GM12878 (cell line): ENCODE results near the gene CCDC80. TPM values are rescaled to one million over a fixed set of nuclear protein-coding genes. Genes with fewer than 3 reads are reported as not detected.

ENCODE experiments used
- ATAC-seq: fragments of 200-7000 bp; cut with Tn5 transposase; 3 replicates; pipeline ENCODE4 v1.9.1; 2020; ENCODE audit warnings: mild to moderate bottlenecking, moderate library complexity
- BruUV-seq: library from RNA; stranded (reverse); fragments of 400-500 nt; replicated peaks from 2 replicates; lab custom pipeline; 2021; lab: Mats Ljungman, UMichigan
- CTCF ChIA-PET: fragments of 300-600 bp; sonication (Branson Sonifier 250); formaldehyde crosslinking; extraction: SDS; loops from one replicate; lab custom pipeline; 2021; ENCODE audit warnings: inconsistent platforms; lab: Yijun Ruan, JAX
- POLR2A ChIA-PET: fragments of 350-600 bp; formaldehyde crosslinking; extraction: SDS; loops from one replicate; lab custom pipeline; 2021; ENCODE audit warnings: inconsistent platforms; lab: Charles Lee
- RAD21 ChIA-PET: fragments of 300-600 bp; sonication (Branson Sonifier 250); formaldehyde crosslinking; loops from one replicate; lab custom pipeline; 2023; ENCODE audit warnings: antibody characterized with exemption; ENCODE audit not compliant: unreplicated experiment; lab: Charles Lee
- SMC1A ChIA-PET: fragments of 300-600 bp; sonication (Branson Sonifier 250); formaldehyde crosslinking; loops from one replicate; lab custom pipeline; 2023; ENCODE audit not compliant: unreplicated experiment, uncharacterized antibody; lab: Charles Lee
- DNase-seq: peaks from one replicate; pipeline ENCODE4 v3.0.0-alpha.2; 2011; ENCODE audit warnings: low read depth, low spot score
- FAIRE-seq: peaks from 3 replicates; lab custom pipeline; 2011; peaks lifted over from hg19 to GRCh38; lab: Jason Lieb, UNC
- H2AFZ ChIP-seq: 2 replicates; pipeline ENCODE4 v1.6.0; 2011; ENCODE audit warnings: low read depth, low read length, control low read depth; ENCODE audit not compliant: control insufficient read depth
- H3K27ac ChIP-seq: 2 replicates; pipeline ENCODE4 v1.5.1; 2011; ENCODE audit warnings: control low read depth; ENCODE audit not compliant: control insufficient read depth, insufficient read depth
- H3K27me3 ChIP-seq, 2 experiments: replicated peaks in 1 of 2; 2 replicates each; pipeline versions ENCODE4 v1.6.0 to v1.6.1; 2011; ENCODE audit warnings: low read length in 1 of 2; ENCODE audit not compliant: control insufficient read depth in 2 of 2, insufficient read depth in 2 of 2
- H3K36me3 ChIP-seq, 2 experiments: 2 replicates each; pipeline ENCODE4 v1.5.1; 2011; ENCODE audit warnings: low read length in 1 of 2; ENCODE audit not compliant: control insufficient read depth in 2 of 2, insufficient read depth in 2 of 2
- H3K4me1 ChIP-seq: 2 replicates; pipeline ENCODE4 v1.6.1; 2011; ENCODE audit warnings: mild to moderate bottlenecking, low read length, moderate library complexity, mixed read lengths; ENCODE audit not compliant: control insufficient read depth, insufficient read depth
- H3K4me2 ChIP-seq: 2 replicates; pipeline ENCODE4 v1.6.0; 2011; ENCODE audit warnings: control low read depth; ENCODE audit not compliant: control insufficient read depth, insufficient read depth
- H3K4me3 ChIP-seq: fragments of 200-600 bp; sonication (generic); 2 replicates; pipeline ENCODE4 v1.5.1; 2016
- H3K79me2 ChIP-seq: 2 replicates; pipeline ENCODE4 v1.6.0; 2011; ENCODE audit warnings: low read length; ENCODE audit not compliant: control insufficient read depth, insufficient read depth
- H3K9ac ChIP-seq: 2 replicates; pipeline ENCODE4 v1.8.0; 2011; ENCODE audit warnings: low read length, control low read depth, mixed read lengths; ENCODE audit not compliant: control insufficient read depth, insufficient read depth
- H3K9me3 ChIP-seq: replicated peaks from 3 replicates; pipeline ENCODE4 v1.5.1; 2011; ENCODE audit warnings: mild to moderate bottlenecking, low read length; ENCODE audit not compliant: control insufficient read depth, insufficient read depth
- H4K20me1 ChIP-seq: 2 replicates; pipeline ENCODE4 v1.6.0; 2011; ENCODE audit not compliant: control insufficient read depth, insufficient read depth
- BACH1 ChIP-seq: fragments of 450-650 bp; IDR thresholded peaks from 2 replicates; pipeline ENCODE4 v1.6.1; 2017; ENCODE audit warnings: mild to moderate bottlenecking, borderline replicate concordance
- BCL3 ChIP-seq: IDR thresholded peaks from 2 replicates; pipeline ENCODE4 v1.6.1; 2011; ENCODE audit warnings: borderline replicate concordance, low read depth, mild to moderate bottlenecking, moderate library complexity, low read length; ENCODE audit not compliant: insufficient read depth, poor library complexity, severe bottlenecking
- BHLHE40 ChIP-seq, 2 experiments: fragments of 450-650 bp in 1 of 2; IDR thresholded peaks; 2 replicates each; pipeline ENCODE4 v1.6.1; 2011 to 2017; ENCODE audit warnings: low read depth in 2 of 2, borderline replicate concordance in 1 of 2, improper control_type of control experiment in 1 of 2, low read length in 1 of 2, mild to moderate bottlenecking in 1 of 2
- CEBPB ChIP-seq, 2 experiments: fragments of 150-350 bp in 1 of 2; IDR thresholded peaks; 2 replicates each; pipeline ENCODE4 v1.6.1; 2012 to 2014; ENCODE audit warnings: low read depth in 2 of 2, low read length in 2 of 2, borderline replicate concordance in 1 of 2, inconsistent platforms in 1 of 2
- CREB1 ChIP-seq: IDR thresholded peaks from 2 replicates; pipeline ENCODE4 v1.6.1; 2012; ENCODE audit warnings: low read depth, mild to moderate bottlenecking, inconsistent platforms
- CTCF ChIP-seq, 3 experiments: IDR thresholded peaks in 2 of 3; conservative IDR thresholded peaks in 1 of 3; 2 replicates each; pipeline ENCODE4 v1.5.1; 2011; ENCODE audit warnings: low read depth in 3 of 3, low read length in 3 of 3, mild to moderate bottlenecking in 3 of 3, control low read depth in 2 of 3, moderate library complexity in 2 of 3, inconsistent platforms in 1 of 3, mixed read lengths in 1 of 3; ENCODE audit not compliant: control insufficient read depth in 2 of 3, insufficient read depth in 1 of 3; ENCODE audit errors: extremely low read depth in 1 of 3
- ETV6 ChIP-seq, 2 experiments: fragments of 450-650 bp in 1 of 2; IDR thresholded peaks in 1 of 2; conservative IDR thresholded peaks in 1 of 2; 2 replicates each; pipeline ENCODE4 v1.6.1; 2014; ENCODE audit warnings: antibody characterized with exemption in 1 of 2, borderline replicate concordance in 1 of 2, low read depth in 1 of 2, mild to moderate bottlenecking in 1 of 2, moderate library complexity in 1 of 2
- HDAC2 ChIP-seq: fragments of 200-600 bp; sonication (generic); IDR thresholded peaks from 2 replicates; pipeline ENCODE4 v1.6.1; 2017
- HSF1 ChIP-seq: fragments of 150-350 bp; IDR thresholded peaks from 2 replicates; pipeline ENCODE4 v1.6.1; 2014; ENCODE audit warnings: mild to moderate bottlenecking, low read depth, low read length
- IRF4 ChIP-seq: IDR thresholded peaks from 2 replicates; pipeline ENCODE4 v1.6.1; 2011; ENCODE audit warnings: low read depth, low read length
- NRF1 ChIP-seq: conservative IDR thresholded peaks from 2 replicates; pipeline ENCODE4 v1.6.1; 2011; ENCODE audit warnings: mild to moderate bottlenecking, low read depth, low read length, improper control_type of control experiment
- PAX8 ChIP-seq: fragments of 450-650 bp; IDR thresholded peaks from 2 replicates; pipeline ENCODE4 v1.6.1; 2017; ENCODE audit warnings: mild to moderate bottlenecking, moderate library complexity
- RAD51 ChIP-seq: fragments of 450-650 bp; IDR thresholded peaks from 2 replicates; pipeline ENCODE4 v1.6.1; 2016; ENCODE audit warnings: moderate library complexity, mild to moderate bottlenecking, inconsistent platforms
- SP1 ChIP-seq: IDR thresholded peaks from one replicate; pipeline ENCODE4 v1.6.1; 2011; ENCODE audit warnings: low read depth, low read length
- ZBTB4 ChIP-seq: fragments of 450-650 bp; formaldehyde crosslinking; IDR thresholded peaks from 2 replicates; pipeline ENCODE4 v1.4.0; 2022; ENCODE audit warnings: mild to moderate bottlenecking, moderate library complexity
- ZNF622 ChIP-seq: fragments of 450-650 bp; IDR thresholded peaks from 2 replicates; pipeline ENCODE4 v1.6.1; 2017; ENCODE audit warnings: mild to moderate bottlenecking, inconsistent platforms
- in situ Hi-C: fragments of 300-500 bp; cut with MboI; formaldehyde crosslinking; loops from 9 replicates; pipeline ENCODE4 v1.14.3; 2018; ENCODE audit warnings: mixed read lengths
- intact Hi-C: fragments of 100-400 bp; cut with micrococcal nuclease; formaldehyde crosslinking; loops from one replicate; pipeline ENCODE4 v1.14.2; 2022; ENCODE audit not compliant: unreplicated experiment
- polyA plus RNA-seq, 11 experiments: library from polyadenylated mRNA; depleted of rRNA in 4 of 11; unstranded in 6 of 11; stranded (reverse) in 5 of 11; fragments of >200 nt; fragmentation: Nextera tagmentation in 4 of 11; fragmentation: Illumina TruSeq in 1 of 11; extraction: Ambion mirVana in 4 of 11; extraction: Trizol in 1 of 11; gene quantifications; 1 replicate in 1 of 11; 2 replicates in 10 of 11; pipeline versions ENCODE4 v1.2.1 to v1.2.3, GENCODE V29; 2011 to 2016; ENCODE audit warnings: inconsistent platforms in 2 of 11, missing spikeins in 2 of 11, low read depth in 1 of 11
- total RNA-seq, 4 experiments: library from RNA; depleted of rRNA in 3 of 4; stranded (reverse); fragments of >200 nt in 3 of 4; fragmentation: Illumina TruSeq in 1 of 4; extraction: Trizol in 1 of 4; gene quantifications; 2 replicates each; pipeline versions ENCODE4 v1.2.1 to v1.2.3, GENCODE V29; 2013 to 2021

The CCDC80 gene
- total and polyA plus RNA-seq, 10 of the 15 experiments (the other 5 are each of a cell fraction or from before 2014, with no cell fraction given): 0.01 to 0.59 (median 0.21) TPM; not detected in 5

- no peak overlapping the region for H3K9ac ChIP-seq
- no peak overlapping the region for H2AFZ ChIP-seq
- intact Hi-C loops (no loop called here), in situ Hi-C loops (no loop called here)
- H3K4me2 ChIP-seq: no peak overlapping the region
- no peaks in the 10 kb centered on the region for H3K36me3 ChIP-seq
- ATAC-seq (no peak), FAIRE-seq (no peak), DNase-seq (no peak)
- peaks cover 12% of the 10 kb centered on the region for H3K4me1 ChIP-seq
- RAD21 ChIA-PET: interaction anchor here (1.4 kb wide), 1 partner anchor 305 kb away, joined by 3 read pairs; the partner anchor contains the start of gene SLC9C1
- TF ChIP-seq CREB1 (no peak), IRF4 (no peak), BHLHE40 (IDR thresholded peaks at IDR 0.05; ENCODE audit: borderline replicate concordance in 1 of 2, low read depth in 2 of 2, low read length in 1 of 2) (no peak), BACH1 (no peak), NRF1 (no peak), CEBPB (IDR thresholded peaks at IDR 0.05; ENCODE audit: borderline replicate concordance in 1 of 2, low read depth in 2 of 2, low read length in 2 of 2) (no peak), PAX8 (no peak), SP1 (no peak), HDAC2 (no peak), BCL3 (no peak), RAD51 (no peak), CTCF (IDR thresholded peaks at IDR 0.05 in 2 of 3, conservative IDR thresholded peaks at IDR 0.05 in 1 of 3; ENCODE audit: control insufficient read depth in 2 of 3, extremely low read depth in 1 of 3, insufficient read depth in 1 of 3, low read depth in 3 of 3, low read length in 3 of 3) (no peak), ETV6 (conservative IDR thresholded peaks at IDR 0.05 in 1 of 2, IDR thresholded peaks at IDR 0.05 in 1 of 2; ENCODE audit: borderline replicate concordance in 1 of 2, low read depth in 1 of 2) (no peak), ZNF622 (no peak), HSF1 (no peak), ZBTB4 (CRISPR knock-in tag) (no peak)
- no peaks in the 10 kb centered on the region for H4K20me1 ChIP-seq
- H3K4me3 ChIP-seq: no peak overlapping the region
- no TSS peak for BruUV-seq
- H3K27me3 ChIP-seq: peaks cover 0 to 2% of the 10 kb centered on the region in 2 experiments; a peak in 1 of 4 replicates
- SMC1A ChIA-PET: interaction anchor here (1.9 kb wide), 1 partner anchor 14 kb away, joined by 6 read pairs; no protein-coding TSS in a partner anchor
- POLR2A ChIA-PET: no interaction called here
- CTCF ChIA-PET: no interaction called here
- no peaks in the 10 kb centered on the region for H3K9me3 ChIP-seq
- H3K79me2 ChIP-seq: no peaks in the 10 kb centered on the region
- no peak overlapping the region for H3K27ac ChIP-seq
Observed at GRCh38 chr3:112598731-112599130, 42.2 kb downstream of the CCDC80 start.
